ENCODE results near the gene SLC30A9.

DNA sequence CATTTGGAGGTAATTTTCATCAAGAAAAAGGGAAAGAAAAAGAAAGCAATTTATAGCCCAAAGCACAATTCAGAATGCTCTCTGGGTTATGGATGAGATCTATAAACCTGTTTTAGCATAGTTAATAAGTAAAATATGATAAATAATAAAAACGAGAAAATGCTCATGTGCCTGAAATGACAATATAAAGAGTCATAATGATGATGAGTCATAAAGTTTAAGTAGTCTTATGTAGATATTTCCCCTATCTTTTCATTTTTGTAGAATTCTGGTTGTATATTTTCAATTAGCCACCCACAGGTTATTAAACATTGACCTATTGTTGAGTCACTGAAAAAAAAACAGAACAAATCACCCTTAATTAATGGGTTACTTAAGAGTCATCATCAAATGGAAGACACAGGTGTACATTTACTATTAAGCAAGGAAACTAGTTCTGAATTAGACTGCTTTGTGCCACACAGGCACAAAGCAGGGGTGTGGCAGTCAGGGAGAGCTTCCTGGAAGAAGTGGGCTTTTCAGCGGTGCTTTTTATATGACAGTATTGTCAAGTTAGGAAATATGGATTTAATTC is 132.8 kb downstream of the SLC30A9 start:
- TF ChIP-seq, protein P1, sequence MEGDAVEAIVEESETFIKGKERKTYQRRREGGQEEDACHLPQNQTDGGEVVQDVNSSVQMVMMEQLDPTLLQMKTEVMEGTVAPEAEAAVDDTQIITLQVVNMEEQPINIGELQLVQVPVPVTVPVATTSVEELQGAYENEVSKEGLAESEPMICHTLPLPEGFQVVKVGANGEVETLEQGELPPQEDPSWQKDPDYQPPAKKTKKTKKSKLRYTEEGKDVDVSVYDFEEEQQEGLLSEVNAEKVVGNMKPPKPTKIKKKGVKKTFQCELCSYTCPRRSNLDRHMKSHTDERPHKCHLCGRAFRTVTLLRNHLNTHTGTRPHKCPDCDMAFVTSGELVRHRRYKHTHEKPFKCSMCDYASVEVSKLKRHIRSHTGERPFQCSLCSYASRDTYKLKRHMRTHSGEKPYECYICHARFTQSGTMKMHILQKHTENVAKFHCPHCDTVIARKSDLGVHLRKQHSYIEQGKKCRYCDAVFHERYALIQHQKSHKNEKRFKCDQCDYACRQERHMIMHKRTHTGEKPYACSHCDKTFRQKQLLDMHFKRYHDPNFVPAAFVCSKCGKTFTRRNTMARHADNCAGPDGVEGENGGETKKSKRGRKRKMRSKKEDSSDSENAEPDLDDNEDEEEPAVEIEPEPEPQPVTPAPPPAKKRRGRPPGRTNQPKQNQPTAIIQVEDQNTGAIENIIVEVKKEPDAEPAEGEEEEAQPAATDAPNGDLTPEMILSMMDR (IDR thresholded peaks at IDR 0.05 in 4 of 5, conservative IDR thresholded peaks at IDR 0.05 in 1 of 5) = no peak
- TF ChIP-seq POLR2A (IDR thresholded peaks at IDR 0.05) = no peak

All from gastrocnemius medialis (tissue), 4 donors.